Gastroesophageal sphincter (tissue), 4 donors: ENCODE measurements around the gene CBLN3. TPM values are rescaled to one million over a fixed set of nuclear protein-coding genes. Genes with fewer than 3 reads are reported as not detected.

ENCODE experiments used
- ATAC-seq: fragments of 150-250 bp; one replicate; pipeline ENCODE4 v1.9.1; 2016; ENCODE audit warnings: mild to moderate bottlenecking, moderate library complexity
- H3K27ac ChIP-seq, 4 donors: fragments of 200-600 bp; sonication (generic) in 3 of 4; 1 replicate in 3 of 4; 2 replicates in 1 of 4; pipeline ENCODE4 v1.5.1; 2016 to 2019
- H3K27me3 ChIP-seq: fragments of 200-600 bp; sonication (generic); one replicate; pipeline ENCODE4 v1.5.1; 2019
- H3K36me3 ChIP-seq, 2 donors: fragments of 200-600 bp; sonication (generic); one replicate each; pipeline ENCODE4 v1.5.1; 2019; ENCODE audit warnings: control low read depth in 1 of 2
- H3K4me1 ChIP-seq, 3 donors: fragments of 200-600 bp; sonication (generic); 1 replicate in 2 of 3; 2 replicates in 1 of 3; pipeline ENCODE4 v1.5.1; 2016 to 2019; ENCODE audit warnings: control low read depth in 2 of 3
- H3K4me3 ChIP-seq, 2 donors: fragments of 200-600 bp; sonication (generic); one replicate each; pipeline ENCODE4 v1.5.1; 2019; ENCODE audit warnings: mild to moderate bottlenecking in 1 of 2, moderate library complexity in 1 of 2
- H3K9me3 ChIP-seq, 3 donors: fragments of 200-600 bp; sonication (generic); one replicate each; pipeline ENCODE4 v1.5.1; 2017 to 2019; ENCODE audit warnings: control low read depth in 2 of 3
- CTCF ChIP-seq, 4 experiments: fragments of 200-600 bp in 2 of 4; fragments of 450-650 bp in 2 of 4; sonication (generic) in 1 of 4; IDR thresholded peaks; one replicate each; pipeline ENCODE4 v1.5.1; 2017 to 2019; ENCODE audit warnings: antibody characterized with exemption in 4 of 4, mild to moderate bottlenecking in 2 of 4, moderate library complexity in 2 of 4
- EP300 ChIP-seq: sonication (generic); formaldehyde crosslinking; IDR thresholded peaks from one replicate; pipeline ENCODE4 v1.6.1; 2017; ENCODE audit warnings: antibody characterized with exemption, mild to moderate bottlenecking
- POLR2A ChIP-seq, 2 donors: fragments of 450-650 bp; IDR thresholded peaks; one replicate each; pipeline ENCODE4 v1.6.1; 2017; ENCODE audit warnings: antibody characterized with exemption in 2 of 2, mild to moderate bottlenecking in 2 of 2, moderate library complexity in 1 of 2
- POLR2AphosphoS5 ChIP-seq: sonication (generic); formaldehyde crosslinking; IDR thresholded peaks from one replicate; pipeline ENCODE4 v1.6.1; 2017; ENCODE audit warnings: antibody characterized with exemption
- WGBS, 2 donors: methylation state at CpG; one replicate each; pipeline ENCODE4 v1.1.5; 2018; ENCODE audit warnings: low coverage in 1 of 2; 5-methylcytosine and 5-hydroxymethylcytosine counted together
- total RNA-seq, 4 donors: library from RNA; depleted of rRNA; stranded (reverse); fragments of >200 nt; gene quantifications; one replicate each; pipeline ENCODE4 v1.1.0, GENCODE V29; 2016

The CBLN3 gene
- total RNA-seq, 4 donors from 2014 or later = 0.49 to 2.8 (median 2.1) TPM

- Histone ChIP-seq H3K4me1 (peaks cover 0 to 10% (median 0%) of the 10 kb centered on the region in 3 donors), H3K9me3 (no peaks in the 10 kb centered on the region), H3K27ac (no peak overlapping the region), H3K4me3 (no peak overlapping the region), H3K27me3 (peaks cover 2% of the 10 kb centered on the region), H3K36me3 (peaks cover 0 to 63% of the 10 kb centered on the region in 2 donors)
- TF ChIP-seq POLR2AphosphoS5 (no peak), CTCF (IDR thresholded peaks at IDR 0.05) (no peak), POLR2A (IDR thresholded peaks at IDR 0.05) (no peak), EP300 (no peak)
- 100% methylated on average over 1 of the region's 1 CpG; no CpG with 5 or more reads in 1 of the 2 donors for WGBS, 2 donors
- ATAC-seq = no peak
Measured at GRCh38 chr14:24414077-24414476, 15.4 kb downstream of the CBLN3 start.

GRCh38 chr14:24411443-24412389, 17.8 kb downstream of the CBLN3 start:
- peak; percentile 52 for ATAC-seq
- Histone ChIP-seq H3K4me3 (no peak overlapping the region), H3K27me3 (no peaks in the 10 kb centered on the region), H3K9me3 (no peaks in the 10 kb centered on the region), H3K4me1 (no peaks in the 10 kb centered on the region), H3K36me3 (peaks cover 0 to 87% of the 10 kb centered on the region in 2 donors), H3K27ac (peak overlapping the region in 1 of 4 donors; percentile 6)
- WGBS, 2 donors = 10 to 75% methylated on average over 2 of the region's 16 CpGs
- TF ChIP-seq POLR2A (IDR thresholded peaks at IDR 0.05) (no peak), CTCF (IDR thresholded peaks at IDR 0.05) (peak in 3 of 4 experiments; percentile 61 to 72 (median 62))

GRCh38 chr14:24409956-24410355, 19.5 kb downstream of the CBLN3 start:
- Histone ChIP-seq H3K4me3 (no peak overlapping the region), H3K36me3 (peaks cover 0 to 87% of the 10 kb centered on the region in 2 donors), H3K27ac (no peak overlapping the region), H3K4me1 (no peaks in the 10 kb centered on the region), H3K27me3 (no peaks in the 10 kb centered on the region), H3K9me3 (no peaks in the 10 kb centered on the region)
- TF ChIP-seq EP300 (no peak), CTCF (IDR thresholded peaks at IDR 0.05) (no peak), POLR2AphosphoS5 (no peak), POLR2A (IDR thresholded peaks at IDR 0.05) (no peak)
- WGBS, 2 donors = 91% methylated on average over 7 of the region's 10 CpGs; no CpG with 5 or more reads in 1 of the 2 donors
- ATAC-seq = no peak

- no peak for ATAC-seq
- 20% methylated on average over 1 of the region's 6 CpGs; no CpG with 5 or more reads in 1 of the 2 donors for WGBS, 2 donors
Measured at GRCh38 chr14:24409192-24409591, 20.3 kb downstream of the CBLN3 start.

More at GRCh38 chr14:24409192-24409591, 20.3 kb downstream of the CBLN3 start:
- peaks cover 0 to 80% of the 10 kb centered on the region in 2 donors for H3K36me3 ChIP-seq
- H3K27me3 ChIP-seq = no peaks in the 10 kb centered on the region
- no peak overlapping the region for H3K27ac ChIP-seq
- H3K4me1 ChIP-seq = peaks cover 0 to 5% (median 0%) of the 10 kb centered on the region in 3 donors
- no peaks in the 10 kb centered on the region for H3K9me3 ChIP-seq
- no peak overlapping the region for H3K4me3 ChIP-seq
- TF ChIP-seq POLR2AphosphoS5 (no peak), POLR2A (IDR thresholded peaks at IDR 0.05) (no peak), CTCF (IDR thresholded peaks at IDR 0.05) (no peak)
